NCI-H1092 (cell line): Measurements from ENCODE around the gene UMODL1.

Experiments
- DNase-seq: peaks from one replicate; lab custom pipeline; 2025; lab: John Stamatoyannopoulos, UW

The UMODL1 gene

DNA sequence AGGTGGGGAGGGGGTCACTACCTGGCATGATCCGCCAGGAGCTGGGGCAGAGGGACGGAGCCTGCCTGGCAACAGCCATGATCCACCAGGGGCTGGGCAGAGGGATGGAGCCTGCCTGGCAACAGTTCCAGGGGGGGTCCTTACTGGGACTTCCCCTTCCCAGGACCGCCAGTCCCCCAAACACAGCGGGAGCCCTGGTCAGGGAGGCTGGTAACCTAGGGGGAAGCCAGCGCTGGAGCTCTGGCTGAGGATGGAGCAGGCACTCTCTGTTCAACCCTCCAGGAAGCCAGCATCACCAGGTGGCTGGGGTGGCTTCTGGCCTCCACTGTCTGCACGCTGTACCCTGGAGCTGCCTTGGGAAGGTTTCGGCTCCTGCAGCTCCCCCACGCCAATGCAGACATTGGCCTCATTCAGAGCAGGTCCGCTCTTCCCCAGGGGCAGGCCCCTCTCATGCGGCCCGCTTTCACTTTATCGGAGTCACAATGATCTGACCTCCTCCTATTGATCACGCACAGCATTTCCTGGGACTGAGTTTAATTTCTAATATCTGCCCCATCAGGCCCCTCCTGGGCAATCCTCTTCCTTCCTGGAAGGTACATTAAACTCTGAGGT lies 79.5 kb downstream of the UMODL1 start:
- DNase-seq = no peak

DNA sequence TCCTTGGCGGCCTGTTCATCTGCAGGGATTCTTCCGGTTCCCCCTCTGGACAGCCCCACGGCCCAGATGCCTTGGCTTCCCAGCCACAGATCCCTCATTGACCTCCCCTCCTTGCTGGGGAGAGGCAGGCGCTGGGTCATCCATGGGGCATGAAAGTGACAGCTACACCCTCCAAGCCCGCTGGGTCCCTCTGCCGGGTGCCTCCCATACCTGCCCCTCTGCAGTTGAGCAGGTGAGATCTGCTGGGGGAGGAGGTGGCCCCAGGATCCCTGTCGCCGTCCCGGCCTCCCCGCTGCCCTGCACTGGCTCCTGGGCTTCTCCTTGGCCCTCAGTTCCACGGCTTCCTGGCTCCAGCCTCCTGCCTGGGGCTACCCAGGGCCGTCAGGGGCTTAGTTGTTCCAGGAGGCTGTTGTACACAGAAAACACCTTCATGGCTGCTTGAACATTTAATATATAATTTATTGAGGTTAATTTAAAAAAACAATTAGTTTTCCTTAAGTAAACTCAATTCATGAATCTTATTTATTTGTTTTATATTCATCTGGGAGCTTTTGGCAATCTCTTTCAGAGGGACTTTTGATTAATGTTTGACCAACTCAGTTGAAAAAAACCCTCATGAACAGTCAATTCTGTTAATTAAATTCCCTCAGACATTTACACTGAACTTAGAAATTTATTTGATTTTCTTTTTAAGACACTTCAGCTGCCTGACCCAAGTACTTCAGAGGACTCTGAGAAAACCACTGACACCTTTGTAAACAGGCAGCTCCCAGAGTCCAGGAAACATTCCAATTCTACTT lies 80.2 kb downstream of the UMODL1 start:
- DNase-seq = no peak

DNA sequence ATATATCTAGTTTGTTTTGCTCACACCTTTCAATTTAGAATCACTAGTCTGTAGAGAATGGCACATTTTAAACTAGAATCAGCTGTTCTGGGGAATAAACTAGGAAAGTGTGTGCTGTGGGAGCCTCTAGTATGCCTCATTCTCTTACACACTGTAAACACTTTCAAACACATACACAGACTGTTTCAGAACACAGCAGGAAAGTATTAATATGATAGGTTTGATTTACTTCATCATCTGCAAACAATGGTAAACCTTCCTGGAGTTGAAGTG lies 80.8 kb downstream of the UMODL1 start:
- no peak for DNase-seq

DNA sequence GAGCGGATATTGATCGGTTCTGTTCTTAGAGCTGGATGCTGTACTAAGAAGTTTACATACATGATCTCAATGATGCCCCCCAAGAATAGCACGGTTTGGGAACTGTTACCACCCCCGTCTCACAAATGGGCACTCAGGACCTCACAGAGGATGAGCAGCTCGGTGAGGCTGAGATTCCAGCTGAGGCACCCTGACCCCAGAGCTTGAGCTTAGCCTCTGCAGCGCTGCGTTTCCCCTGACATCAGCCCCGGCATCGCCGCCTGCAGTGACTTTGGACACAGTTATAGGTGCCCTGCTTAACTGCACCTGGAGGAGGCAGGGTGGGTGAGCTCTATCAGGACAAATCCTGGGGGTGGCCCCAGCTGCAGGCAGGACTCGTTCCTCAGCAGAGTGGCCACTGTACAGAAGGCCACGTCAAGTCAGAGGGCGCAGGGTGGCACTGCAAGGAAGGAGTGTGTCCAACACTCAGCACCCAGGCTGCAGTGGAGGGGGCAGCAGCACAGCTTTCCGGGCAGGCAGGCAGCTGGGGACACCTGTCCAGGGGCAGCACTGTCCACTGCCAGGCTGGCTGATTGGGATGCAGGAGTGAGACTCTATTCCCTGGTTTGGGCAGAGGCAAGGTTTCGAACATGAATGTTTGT lies 82.0 kb downstream of the UMODL1 start:
- no peak for DNase-seq

DNA sequence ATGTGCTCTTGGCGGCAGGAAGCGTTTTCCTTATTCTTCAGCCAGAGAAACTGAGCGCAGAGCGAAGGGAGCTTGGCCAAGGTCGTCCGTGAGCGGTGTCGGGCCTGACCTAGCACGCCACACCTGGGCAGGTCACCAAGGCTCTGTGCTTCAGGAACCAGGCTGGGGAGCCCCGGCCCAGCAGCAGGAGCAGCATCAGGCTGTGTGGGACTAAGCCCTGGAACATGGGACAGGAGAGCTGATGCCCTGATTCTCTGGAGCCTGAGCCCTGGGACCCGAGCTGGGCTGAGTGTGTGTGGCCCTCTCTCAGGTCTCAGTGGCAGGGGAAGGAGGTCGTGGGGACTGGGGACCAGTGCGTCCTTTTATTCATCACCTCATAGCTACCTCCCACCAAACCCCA lies 82.6 kb downstream of the UMODL1 start:
- no peak for DNase-seq

DNA sequence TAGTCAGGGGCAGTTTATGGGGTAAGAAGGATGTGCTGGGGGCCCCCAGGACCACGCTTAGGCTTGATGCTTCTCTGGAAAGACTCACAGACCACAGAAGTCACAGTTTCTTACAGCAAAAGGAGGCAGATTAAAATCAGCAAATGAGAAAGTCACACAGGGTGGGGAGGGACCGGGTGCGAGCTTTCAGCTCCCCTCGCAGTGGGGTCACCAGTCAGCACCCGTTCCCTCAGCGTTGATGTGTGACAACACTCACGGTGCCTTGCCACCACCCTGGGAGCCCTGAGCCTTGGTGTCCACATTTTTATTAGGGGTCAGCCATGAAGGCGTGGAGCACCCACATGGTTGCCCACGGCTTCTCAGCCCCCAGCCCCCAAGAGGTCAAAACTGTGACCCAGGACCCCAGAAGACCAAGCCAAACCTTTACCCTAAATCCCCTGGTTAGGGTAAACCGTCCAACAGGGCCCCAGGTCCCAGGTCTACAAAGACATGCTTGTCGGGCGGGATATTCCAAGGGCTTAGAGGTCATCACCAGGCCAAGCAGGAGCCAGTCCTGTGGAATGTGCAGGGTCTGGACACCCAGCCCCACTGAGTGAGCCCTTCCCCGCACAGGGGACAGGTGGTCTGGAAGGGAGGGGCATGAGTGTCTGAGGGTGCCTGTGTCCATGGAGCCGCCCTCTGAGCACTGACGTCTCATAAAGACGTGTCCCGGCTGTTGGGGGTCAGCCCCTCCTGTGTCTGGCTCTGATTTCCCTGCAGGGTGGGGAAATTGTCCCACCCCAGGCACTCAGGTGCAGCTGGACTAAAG lies 83.3 kb downstream of the UMODL1 start:
- no peak for DNase-seq

DNA sequence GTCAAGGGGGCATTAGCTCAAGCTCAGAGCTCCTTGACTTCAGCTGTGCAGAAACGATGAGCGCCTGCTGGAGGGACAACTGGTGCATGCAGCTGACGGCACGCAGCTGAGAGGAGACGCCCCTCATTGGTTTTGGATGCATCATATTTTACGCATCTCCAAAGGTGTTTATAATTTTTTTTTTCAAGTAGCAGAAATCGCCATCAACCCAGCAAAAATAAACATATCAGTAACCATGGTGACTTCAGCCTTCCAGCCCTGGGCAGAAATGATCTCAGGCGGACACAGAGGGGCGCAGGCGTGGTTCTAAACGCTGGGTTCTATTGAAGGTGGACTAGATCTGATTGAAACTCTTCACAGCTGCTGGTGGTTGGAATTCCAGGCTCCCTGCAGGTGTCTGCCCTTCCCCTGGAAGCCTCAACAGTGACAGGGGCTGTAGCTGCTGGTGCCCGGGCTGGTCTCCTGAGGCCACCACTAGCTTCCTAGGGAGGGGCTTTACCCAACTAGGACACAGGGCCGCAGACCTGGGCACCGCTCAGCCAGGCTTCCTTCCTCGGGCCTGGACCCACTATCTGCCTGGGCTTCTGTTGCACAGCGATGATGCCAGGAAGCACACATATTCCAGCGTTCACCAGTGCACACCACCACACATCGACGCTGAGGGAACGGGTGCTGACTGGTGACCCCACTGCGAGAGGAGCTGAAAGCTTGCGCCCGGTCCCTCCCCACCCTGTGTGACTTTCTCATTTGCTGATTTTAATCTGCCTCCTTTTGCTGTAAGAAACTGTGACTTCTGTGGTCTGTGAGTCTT lies 84.1 kb downstream of the UMODL1 start:
- no peak for DNase-seq

DNA sequence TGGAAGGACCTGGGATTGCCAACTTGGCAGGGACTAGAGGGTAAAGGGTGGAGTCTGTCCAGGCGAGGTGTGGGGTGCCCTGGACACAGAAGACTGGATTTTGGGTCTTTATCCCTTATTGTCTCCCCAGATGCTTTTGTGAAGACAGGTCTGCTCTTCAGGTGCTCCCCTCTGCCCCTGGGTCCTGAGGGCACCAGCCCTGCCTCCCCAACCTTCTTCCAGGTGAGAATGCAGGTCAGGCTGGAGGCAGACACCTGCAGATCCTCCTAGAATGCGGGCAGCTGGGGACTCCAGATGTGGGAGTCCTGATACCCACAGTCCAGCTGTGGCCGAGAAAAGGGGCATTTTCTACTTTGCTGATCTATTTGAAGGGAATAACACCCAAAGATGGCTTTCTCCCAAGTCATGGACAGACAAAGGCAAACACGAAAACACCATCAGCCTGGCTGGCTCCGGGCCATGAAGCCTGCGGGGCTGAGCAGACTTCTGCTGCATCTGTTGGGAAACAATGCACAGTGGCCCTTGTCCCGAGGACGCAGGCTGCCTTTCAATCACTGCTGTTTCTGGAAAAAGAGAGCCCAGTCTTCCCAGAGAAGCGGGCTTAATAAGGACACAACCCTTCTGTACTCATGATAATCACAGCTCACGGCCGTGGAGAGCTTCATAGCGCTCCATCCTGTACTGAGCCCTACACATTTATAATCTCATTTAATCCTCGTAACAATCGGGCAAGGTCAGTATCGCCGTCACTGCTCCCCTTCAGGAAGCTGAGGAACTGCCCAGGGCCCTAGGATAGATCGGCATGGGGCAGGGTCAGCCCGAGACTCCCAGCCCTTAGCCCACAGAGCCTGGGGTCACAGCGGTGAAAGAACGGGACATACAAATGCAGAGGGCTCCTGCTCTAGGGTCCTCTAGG lies 85.8 kb downstream of the UMODL1 start:
- DNase-seq = peak; percentile 42

DNA sequence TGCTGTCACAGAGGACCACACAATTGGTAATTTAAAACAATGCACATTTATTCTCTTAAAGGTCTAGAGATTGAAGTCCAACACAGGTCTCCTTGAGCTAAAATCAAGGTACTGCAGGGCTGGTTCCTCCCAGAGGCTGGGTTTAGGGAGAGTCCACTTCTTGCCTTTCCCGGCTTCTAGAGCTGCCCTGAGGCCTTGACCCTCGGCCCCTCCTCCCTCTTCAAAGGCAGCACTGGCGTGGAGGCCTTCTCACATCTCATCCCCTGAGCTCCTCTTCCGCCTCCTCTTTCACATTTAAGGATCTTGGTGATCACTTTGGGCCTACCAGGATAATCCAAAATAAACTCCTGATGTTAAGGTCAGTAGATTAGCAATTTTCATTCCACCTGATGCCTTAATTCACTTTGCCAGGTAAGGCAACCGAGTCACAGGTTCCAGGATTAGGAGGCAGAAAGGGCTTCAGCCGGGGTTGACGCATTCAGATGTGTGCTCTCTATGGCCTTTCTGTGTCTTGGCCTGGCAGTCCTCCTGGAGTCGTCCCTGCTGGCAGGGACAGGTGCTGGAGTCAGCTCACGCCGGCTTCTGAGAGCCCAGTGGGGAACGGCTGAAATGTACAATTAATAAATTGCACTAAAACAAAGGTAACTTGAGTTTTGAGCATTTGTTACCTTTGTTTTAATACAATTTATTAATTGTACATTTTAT lies 86.6 kb downstream of the UMODL1 start:
- no peak for DNase-seq

DNA sequence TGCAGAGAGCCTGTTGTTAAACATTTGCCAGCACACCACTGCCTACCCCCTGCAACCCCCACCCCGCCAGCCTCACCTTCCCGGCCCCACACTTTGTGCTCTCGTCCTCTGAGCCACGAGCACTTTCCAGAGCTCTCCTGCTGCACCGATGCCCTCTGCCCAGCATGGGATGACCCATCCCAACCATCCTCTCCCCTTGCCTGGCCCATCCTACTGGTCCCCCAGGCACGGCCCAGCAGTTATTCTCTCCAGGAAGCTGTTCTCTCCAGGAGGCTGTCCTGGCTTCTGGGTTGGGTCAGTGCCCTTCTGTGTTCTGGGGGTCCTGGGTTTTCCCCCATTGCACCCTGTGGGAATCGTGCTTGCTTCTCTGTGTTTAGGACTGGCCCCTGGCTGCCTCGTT lies 87.7 kb downstream of the UMODL1 start:
- no peak for DNase-seq

DNA sequence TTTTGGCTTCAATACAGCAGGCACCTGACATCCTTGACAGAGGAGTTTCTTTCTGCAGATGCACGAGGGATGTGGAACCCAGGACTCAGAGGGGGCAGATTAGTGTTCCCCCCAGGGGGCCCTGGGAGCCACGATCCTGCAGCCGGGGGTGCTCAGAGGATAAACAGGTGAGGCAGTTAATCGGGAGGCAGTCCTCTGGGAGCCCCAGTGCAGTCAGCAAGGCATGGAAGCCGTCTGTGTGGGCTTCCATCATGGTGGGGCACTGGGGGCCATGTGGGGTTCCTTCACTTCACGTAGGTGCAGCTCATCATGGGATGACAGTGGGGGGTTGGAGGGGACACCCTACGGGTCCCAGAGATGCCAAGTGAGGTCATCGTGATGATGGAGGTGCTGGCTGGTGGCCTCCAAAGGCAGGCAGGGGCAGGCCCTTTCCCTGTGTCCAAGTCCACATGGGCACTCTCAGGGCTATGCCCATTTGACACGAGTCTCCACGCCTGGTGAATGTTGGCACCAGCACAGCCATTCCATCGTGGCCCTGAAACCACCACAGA lies 88.5 kb downstream of the UMODL1 start:
- DNase-seq = no peak

DNA sequence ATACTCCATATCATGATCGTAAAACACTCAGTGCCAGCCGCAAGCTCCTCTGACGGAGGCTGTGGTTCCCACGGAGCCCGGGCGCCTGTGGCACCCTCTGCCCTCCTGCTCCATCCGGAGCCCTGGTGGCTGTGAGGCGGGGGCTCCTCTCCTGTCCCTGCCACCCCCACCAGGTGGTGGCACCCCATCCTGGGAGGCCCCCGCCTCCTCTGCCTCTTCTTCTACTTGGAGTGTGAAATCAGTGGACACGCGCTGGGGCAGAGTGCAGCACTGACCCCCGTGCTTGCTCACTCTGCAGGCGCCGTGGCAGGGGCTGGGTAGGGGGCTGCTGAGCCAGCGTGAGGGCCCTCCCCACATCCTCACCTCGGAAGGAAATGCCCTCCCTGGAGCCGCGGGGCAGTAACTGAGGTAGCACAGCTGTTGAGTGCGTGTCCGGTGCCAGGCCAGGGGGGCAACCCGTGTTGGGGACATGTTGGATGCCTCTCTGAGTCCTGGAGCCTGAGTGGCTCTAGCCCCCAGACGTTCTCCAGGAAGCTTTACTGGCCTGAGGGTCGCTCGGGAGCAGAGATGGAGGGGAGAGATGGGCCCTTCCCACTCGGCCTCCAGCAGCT lies 89.1 kb downstream of the UMODL1 start:
- DNase-seq = no peak

DNA sequence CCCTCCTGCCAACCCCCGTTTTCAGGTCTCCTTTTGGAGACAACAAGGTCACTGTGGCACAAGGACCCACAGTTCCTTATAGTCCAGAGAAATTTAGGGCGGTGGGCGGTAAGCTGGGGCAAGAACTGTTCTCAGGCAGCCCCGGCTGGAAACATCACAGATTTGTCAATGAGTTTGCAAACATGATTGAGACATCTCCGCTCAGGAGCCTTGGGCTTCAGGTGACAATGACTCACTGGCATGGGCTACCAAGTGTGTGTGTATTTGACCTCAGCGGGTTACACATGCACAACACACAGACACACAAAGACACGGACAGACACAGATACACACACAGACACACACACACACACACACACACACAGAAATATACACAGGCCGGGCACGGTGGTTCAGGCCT lies 89.6 kb downstream of the UMODL1 start:
- DNase-seq = no peak

DNA sequence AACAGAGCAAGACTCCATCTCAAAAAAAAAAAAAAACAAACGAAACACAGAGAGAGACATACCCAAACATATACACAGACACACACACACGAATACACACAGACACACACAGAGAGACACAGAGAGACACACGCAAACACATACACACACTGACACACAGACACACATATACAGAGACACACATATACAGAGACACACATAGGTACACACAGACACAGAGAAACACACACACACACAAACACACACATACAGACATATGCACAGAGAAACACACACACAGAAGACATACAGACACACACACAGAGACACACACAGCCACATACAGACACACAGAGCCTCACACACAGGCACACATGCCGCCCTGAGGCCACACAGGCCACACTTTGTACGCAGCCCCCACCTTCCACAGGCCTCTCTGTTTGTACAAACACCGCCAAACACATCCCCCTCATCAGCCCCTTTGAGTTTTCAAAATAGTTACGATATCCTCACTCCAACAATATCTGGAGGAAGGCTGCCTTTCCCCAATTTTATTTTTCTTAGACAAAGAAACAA lies 90.4 kb downstream of the UMODL1 start:
- no peak for DNase-seq

DNA sequence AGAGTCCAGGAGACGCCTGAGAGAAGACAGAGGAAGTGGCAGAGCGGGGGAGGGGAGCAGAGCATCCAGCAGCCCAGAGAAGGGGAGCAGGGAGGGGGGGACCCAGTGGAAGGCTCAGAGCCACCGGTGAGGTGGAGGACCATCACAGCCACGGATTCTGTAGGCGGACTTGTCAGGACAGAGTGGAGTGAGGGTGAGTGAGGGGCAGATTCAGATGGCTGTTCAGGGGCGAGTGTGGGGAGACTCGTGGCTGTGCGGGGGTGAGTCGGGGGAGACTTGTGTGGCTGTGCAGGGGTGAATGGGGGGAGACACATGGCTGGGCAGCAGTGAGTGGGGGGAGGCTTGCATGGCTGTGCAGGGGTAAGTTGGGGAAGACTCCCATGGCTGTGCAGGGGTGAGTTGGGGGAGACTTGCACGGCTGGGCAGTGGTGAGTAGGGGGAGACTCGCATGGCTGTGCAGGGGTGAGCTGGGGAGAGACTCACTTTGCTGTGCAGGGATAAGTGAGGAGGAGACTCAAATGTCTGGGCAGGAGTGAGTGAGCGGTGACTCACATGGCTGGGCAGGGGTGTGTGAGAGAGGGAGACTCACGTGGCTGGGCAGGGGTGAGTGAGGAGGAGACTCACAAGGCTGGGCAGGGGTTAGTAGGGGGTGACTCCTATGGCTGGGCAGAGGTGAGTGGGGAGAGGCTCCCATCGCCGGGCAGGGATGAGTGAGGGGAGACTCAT lies 91.0 kb downstream of the UMODL1 start:
- no peak for DNase-seq

DNA sequence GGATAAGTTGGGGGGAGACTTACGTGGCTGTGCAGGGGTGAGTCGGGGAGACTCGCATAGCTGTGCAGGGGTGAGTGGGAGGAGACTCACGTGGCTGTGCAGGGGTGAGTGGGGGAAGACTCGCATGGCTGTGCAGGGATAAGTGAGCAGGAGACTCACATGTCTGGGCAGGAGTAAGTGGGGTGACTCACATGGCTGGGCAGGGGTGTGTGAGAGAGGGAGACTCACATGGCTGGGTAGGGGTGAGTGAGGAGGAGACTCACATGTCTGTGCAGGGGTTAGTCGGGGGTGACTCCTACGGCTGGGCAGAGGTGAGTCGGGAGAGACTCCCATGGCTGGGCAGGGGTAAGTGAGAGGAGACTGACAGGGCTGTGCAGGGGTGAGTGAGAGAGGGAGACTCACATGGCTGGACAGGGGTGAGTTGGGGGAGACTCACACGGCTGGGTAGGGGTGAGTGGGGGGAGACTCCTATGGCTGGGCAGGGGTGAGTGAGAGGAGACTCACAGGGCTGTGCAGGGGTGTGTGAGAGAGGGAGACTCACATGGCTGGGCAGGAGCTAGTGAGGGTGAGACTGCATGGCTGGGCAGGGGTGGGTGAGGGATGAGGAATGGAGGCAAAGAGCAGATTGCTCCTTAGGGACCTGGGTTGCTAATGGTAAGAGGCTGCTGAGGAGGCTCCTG lies 91.9 kb downstream of the UMODL1 start:
- no peak for DNase-seq

DNA sequence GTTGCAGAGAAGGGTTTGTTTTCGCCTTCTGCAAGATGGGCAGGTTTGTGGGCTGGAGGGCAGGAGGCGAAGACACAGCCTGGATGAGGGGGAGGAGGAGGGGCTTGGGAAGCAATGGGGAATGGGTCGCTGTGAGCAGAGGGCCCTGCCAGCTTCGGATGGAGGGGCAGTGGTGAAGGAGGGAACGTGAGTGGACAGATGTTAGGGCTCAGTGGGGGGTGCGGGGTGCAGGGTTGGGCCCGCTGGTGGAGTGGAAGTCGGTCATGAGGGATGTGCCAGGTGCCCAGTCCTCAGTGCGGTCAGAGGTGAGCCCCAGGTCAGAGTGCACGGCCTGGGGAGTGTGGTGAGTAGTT lies 92.4 kb downstream of the UMODL1 start:
- DNase-seq = no peak
